ENCODE results near the gene ATP6V1D. TPM values are rescaled to one million over a fixed set of nuclear protein-coding genes. Genes with fewer than 3 reads are reported as not detected.
"Not testable (repeated sequence)": the region's sequence is repeated elsewhere in the genome, so short reads cannot be mapped to it uniquely, and the experiment has no call there.

The ATP6V1D gene
- total RNA-seq, 2 donors from 2014 or later, result 75.8 to 106 TPM

GRCh38 chr14:67335781-67336180 is 23.8 kb downstream of the ATP6V1D start:
- no peaks in the 10 kb centered on the region for H3K4me1 ChIP-seq
- no peak overlapping the region for H3K27ac ChIP-seq
- H3K9me3 ChIP-seq, result no peaks in the 10 kb centered on the region
- H3K9ac ChIP-seq (ENCODE audit: low read depth in 2 of 2, low read length in 2 of 2), result no peak overlapping the region
- TF ChIP-seq CTCF (IDR thresholded peaks at IDR 0.05), result peak; percentile 41
- H3K27me3 ChIP-seq, result no peaks in the 10 kb centered on the region
- DNase-seq, result no peak
- intact Hi-C loops (cut with DNase I), result no loop called here
- no peak overlapping the region for H3K4me3 ChIP-seq
- peaks cover 5% of the 10 kb centered on the region for H3K36me3 ChIP-seq

DNA sequence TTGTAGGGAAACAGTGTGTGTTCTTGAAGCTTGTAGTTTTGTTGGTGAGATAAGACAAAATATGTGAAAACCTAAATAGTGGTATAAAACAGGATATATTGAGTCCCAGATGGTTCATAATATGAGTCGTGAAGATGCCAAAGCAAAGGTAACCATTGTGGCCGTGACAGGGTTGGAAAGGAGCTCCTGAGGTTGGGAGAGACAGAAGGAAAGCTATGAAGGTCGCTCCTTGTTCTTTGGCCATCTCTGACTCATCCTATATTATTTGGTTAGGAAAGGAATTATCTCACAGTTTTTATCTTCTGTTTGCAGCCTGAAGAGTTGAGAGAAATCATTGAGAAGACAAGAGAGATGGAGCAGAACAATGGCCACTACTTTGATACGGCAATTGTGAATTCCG is 27.1 kb downstream of the ATP6V1D start:
- Histone ChIP-seq H3K36me3 (peaks cover 5% of the 10 kb centered on the region), H3K4me1 (no peaks in the 10 kb centered on the region), H3K27me3 (no peaks in the 10 kb centered on the region), H3K9me3 (no peaks in the 10 kb centered on the region), H3K27ac (no peak overlapping the region), H3K4me3 (no peak overlapping the region), H3K9ac (ENCODE audit: low read depth in 2 of 2, low read length in 2 of 2) (no peak overlapping the region)
- DNase-seq, result no peak
- intact Hi-C loops (cut with DNase I), result no loop called here
- no peak for TF ChIP-seq CTCF (IDR thresholded peaks at IDR 0.05)

DNA sequence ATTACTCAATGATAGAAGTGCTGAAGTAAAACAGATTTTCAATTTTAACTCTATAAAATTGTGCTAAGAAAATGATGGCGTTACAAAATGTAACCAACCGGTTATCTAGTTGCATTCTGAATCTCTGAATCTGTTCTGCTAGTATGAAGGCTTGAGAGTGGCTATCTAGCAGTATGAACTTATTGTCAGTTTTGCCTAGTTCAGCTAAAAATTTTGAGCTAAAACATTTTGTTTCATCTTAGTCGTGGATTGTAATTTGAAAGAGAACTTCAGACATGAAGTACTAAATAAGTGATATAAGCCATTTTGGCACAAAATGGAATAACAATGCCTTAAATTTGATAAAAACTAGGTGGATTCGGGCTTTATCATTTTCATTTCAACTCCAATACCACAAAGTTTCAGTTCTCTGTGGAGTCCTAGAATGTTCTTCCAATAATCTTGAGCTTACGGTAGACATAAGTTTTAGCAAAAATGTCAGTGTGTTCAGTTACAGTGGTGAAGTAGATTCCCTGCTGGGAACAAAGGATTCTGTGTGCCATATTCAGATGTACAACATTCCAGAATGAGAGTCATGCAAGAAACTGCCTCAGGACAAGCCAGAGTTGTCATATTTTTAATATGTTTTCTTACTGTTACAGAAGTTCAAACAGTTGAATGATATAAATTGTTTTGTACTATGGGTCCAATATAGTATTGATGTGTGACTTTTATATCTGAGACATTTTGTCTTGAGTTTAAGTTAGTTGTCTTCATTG is 28.1 kb downstream of the ATP6V1D start:
- TF ChIP-seq CTCF (IDR thresholded peaks at IDR 0.05), result no peak
- intact Hi-C loops (cut with DNase I), result no loop called here
- no peaks in the 10 kb centered on the region for H3K27me3 ChIP-seq
- H3K4me1 ChIP-seq, result no peaks in the 10 kb centered on the region
- H3K36me3 ChIP-seq, result peaks cover 5% of the 10 kb centered on the region
- no peak overlapping the region for H3K9ac ChIP-seq (ENCODE audit: low read depth in 2 of 2, low read length in 2 of 2)
- no peak overlapping the region for H3K4me3 ChIP-seq
- no peak for DNase-seq
- H3K27ac ChIP-seq, result no peak overlapping the region
- H3K9me3 ChIP-seq, result no peaks in the 10 kb centered on the region

- H3K36me3 ChIP-seq, H3K27me3 ChIP-seq: not testable (repeated sequence)
These were observed 29.9 kb downstream of the ATP6V1D start for GRCh38 chr14:67329666-67330065.

DNA sequence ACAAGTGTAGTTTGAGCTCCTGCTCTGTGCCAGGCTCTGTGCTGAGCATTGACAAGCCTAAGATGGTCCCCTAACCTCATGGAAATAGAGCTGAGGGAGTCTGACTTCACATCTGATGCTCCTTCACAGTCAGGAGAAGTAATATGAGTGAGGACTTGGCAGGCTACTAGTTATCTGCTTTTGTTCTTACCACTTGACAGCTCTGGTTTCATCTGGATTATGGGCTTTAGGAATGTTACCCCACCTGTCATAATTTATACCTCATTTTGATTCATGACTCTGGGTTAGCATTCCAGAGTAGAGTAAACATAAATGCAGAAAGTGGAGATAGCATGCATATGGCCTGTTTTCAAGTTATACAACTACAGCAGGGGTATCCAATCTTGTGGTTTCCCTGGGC is 40.5 kb downstream of the ATP6V1D start:
- no peak overlapping the region for H3K9ac ChIP-seq (ENCODE audit: low read depth in 2 of 2, low read length in 2 of 2)
- no peaks in the 10 kb centered on the region for H3K36me3 ChIP-seq
- H3K4me1 ChIP-seq, result no peaks in the 10 kb centered on the region
- intact Hi-C loops (cut with DNase I), result no loop called here
- no peaks in the 10 kb centered on the region for H3K9me3 ChIP-seq
- H3K27ac ChIP-seq, result no peak overlapping the region
- no peak overlapping the region for H3K4me3 ChIP-seq
- TF ChIP-seq CTCF (IDR thresholded peaks at IDR 0.05), result no peak
- DNase-seq, result no peak
- H3K27me3 ChIP-seq, result no peaks in the 10 kb centered on the region

More at GRCh38 chr14:67329666-67330065, 29.9 kb downstream of the ATP6V1D start:
- H3K4me3 ChIP-seq; H3K9ac ChIP-seq (ENCODE audit: low read depth in 2 of 2, low read length in 2 of 2); H3K27ac ChIP-seq; H3K9me3 ChIP-seq; DNase-seq; H3K4me1 ChIP-seq; intact Hi-C loops (cut with DNase I): not testable (repeated sequence)

GRCh38 chr14:67317822-67318221 is 41.8 kb downstream of the ATP6V1D start:
- no peak for TF ChIP-seq CTCF (IDR thresholded peaks at IDR 0.05)
- H3K9me3 ChIP-seq, result no peaks in the 10 kb centered on the region

More at GRCh38 chr14:67317822-67318221, 41.8 kb downstream of the ATP6V1D start:
- Histone ChIP-seq H3K27ac (no peak overlapping the region), H3K9ac (ENCODE audit: low read depth in 2 of 2, low read length in 2 of 2) (no peak overlapping the region), H3K4me1 (no peaks in the 10 kb centered on the region), H3K36me3 (no peaks in the 10 kb centered on the region), H3K4me3 (no peak overlapping the region), H3K27me3 (no peaks in the 10 kb centered on the region)
- intact Hi-C loops (cut with DNase I), result no loop called here
- DNase-seq, result no peak
